Adrenal gland (tissue), 5 donors: Measurements from ENCODE around the gene TESPA1.

Experiments
- POLR2A ChIP-seq, 2 donors: fragments of 450-650 bp; IDR thresholded peaks; one replicate each; pipeline ENCODE4 v1.6.1; 2017; ENCODE audit warnings: antibody characterized with exemption in 2 of 2, mild to moderate bottlenecking in 2 of 2, moderate library complexity in 1 of 2
- TF ChIP-seq, protein P1 (sequence below), 6 experiments: fragments of 450-650 bp in 4 of 6; fragments of 200-600 bp in 2 of 6; sonication (generic) in 1 of 6; IDR thresholded peaks; 1 replicate in 5 of 6; 2 replicates in 1 of 6; pipeline versions ENCODE4 v1.5.1 to v1.8.0; 2016 to 2021; ENCODE audit warnings: antibody characterized with exemption in 6 of 6, mild to moderate bottlenecking in 2 of 6, moderate library complexity in 1 of 6
- donor health status: DM: no; HTN: no; CAD: no.

DNA sequence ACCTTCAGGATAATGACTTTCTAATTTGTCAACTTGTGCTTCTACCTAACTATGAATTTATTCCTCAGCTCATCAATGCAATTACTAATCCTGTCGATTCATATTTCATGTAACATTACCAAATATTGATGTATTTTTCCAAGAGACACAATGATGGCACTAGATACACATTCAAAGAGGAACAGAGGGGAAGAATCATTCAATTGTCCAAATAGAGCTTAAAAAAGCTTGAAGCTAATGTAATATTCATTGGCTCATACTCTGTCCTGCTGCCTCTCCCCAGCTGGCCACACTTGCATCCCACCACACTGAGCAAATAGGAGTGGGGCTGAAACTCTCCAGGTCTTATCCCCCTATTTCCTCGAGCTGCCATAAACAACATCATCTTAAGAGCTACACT lies 9.3 kb downstream of the TESPA1 start:
- TF ChIP-seq, protein P1, sequence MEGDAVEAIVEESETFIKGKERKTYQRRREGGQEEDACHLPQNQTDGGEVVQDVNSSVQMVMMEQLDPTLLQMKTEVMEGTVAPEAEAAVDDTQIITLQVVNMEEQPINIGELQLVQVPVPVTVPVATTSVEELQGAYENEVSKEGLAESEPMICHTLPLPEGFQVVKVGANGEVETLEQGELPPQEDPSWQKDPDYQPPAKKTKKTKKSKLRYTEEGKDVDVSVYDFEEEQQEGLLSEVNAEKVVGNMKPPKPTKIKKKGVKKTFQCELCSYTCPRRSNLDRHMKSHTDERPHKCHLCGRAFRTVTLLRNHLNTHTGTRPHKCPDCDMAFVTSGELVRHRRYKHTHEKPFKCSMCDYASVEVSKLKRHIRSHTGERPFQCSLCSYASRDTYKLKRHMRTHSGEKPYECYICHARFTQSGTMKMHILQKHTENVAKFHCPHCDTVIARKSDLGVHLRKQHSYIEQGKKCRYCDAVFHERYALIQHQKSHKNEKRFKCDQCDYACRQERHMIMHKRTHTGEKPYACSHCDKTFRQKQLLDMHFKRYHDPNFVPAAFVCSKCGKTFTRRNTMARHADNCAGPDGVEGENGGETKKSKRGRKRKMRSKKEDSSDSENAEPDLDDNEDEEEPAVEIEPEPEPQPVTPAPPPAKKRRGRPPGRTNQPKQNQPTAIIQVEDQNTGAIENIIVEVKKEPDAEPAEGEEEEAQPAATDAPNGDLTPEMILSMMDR (IDR thresholded peaks at IDR 0.05): no peak
- no peak for TF ChIP-seq POLR2A (IDR thresholded peaks at IDR 0.05)
